Measurements from ENCODE around the gene OTULIN.

- TF ChIP-seq EZH2phosphoT487 (IDR thresholded peaks at IDR 0.05; ENCODE audit: low read depth) (no peak), CTCF (IDR thresholded peaks at IDR 0.05; ENCODE audit: low read depth, low read length) (no peak)
Observed at GRCh38 chr5:14715481-14715880, 51.0 kb downstream of the OTULIN start.

Data from OCI-LY3 (cell line).